ENCODE data around the gene DQX1. TPM values are rescaled to one million over a fixed set of nuclear protein-coding genes. Genes with fewer than 3 reads are reported as not detected.
A peak's percentile ranks its signal among the peaks of the same experiment; 100 is the strongest.

DQX1 gene
- total and polyA plus RNA-seq, 2 of the 8 experiments (the other 6 are each of a cell fraction or from before 2014, with no cell fraction given) = 0.76 to 1.1 TPM

DNA sequence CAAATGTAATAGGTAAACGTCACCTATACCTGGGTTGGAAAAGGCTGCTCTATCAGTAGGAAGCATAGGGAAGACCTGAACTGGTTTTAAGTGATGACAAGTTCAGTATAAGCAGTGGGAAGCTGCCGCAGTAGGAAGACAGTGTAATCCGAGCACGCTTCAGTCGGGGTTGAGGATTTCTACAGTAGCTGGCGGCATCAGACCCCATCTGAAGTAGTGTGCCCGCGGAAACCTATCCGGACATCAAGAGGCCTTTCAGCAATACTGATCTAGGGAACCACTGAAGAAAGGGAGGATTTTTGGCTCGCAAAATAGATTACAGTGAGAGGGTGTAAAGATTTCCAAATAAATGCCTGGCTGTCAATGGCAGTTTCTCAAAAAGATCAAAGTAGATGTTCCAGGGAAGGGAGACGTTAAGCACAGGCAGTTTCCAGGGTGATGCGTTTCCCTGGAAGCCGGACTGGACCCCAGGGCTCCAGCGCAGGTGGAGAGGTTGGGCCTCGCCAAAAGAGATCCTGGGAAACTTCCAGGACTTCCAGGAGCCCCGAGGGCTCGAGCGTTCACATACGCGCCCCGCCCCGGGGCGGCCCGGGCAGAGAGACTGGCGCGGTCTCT lies 22.4 kb upstream of the DQX1 start:
- no peaks in the 10 kb centered on the region for H3K9me3 ChIP-seq (ENCODE audit: insufficient read depth in 2 of 2, low read depth in 1 of 2, low read length in 1 of 2)
- H2AFZ ChIP-seq (ENCODE audit: low read length) = peak overlapping the region; percentile 36; the same call in 1 of the 2 replicates
- H3K79me1 ChIP-seq (ENCODE audit: low read depth, low read length) = no peaks in the 10 kb centered on the region; the same call in 1 of the 2 replicates
- H3K18ac ChIP-seq (ENCODE audit: extremely low read depth, low read length) = no peak overlapping the region
- H3K36me3 ChIP-seq (ENCODE audit: control insufficient read depth in 2 of 4, insufficient read depth in 4 of 4, low read length in 3 of 4) = 0 out of 8 replicates have a peak, but pooled peaks cover 0 to 3% (median 0%) of the 10 kb centered on the region in 4 experiments
- peak overlapping the region; percentile 96 for H4K8ac ChIP-seq (ENCODE audit: extremely low read depth, insufficient read depth, low read length)
- FAIRE-seq = no peak
- no peak overlapping the region for H4K91ac ChIP-seq (replicated peaks; ENCODE audit: insufficient read length, low read length)
- H3K27ac ChIP-seq (ENCODE audit: low read depth, low read length) = no peak overlapping the region
- no peak for DNase-seq (ENCODE audit: low read depth in 1 of 2, low spot score in 2 of 2)
- H3K14ac ChIP-seq (ENCODE audit: insufficient read length) = no peak overlapping the region
- no peak overlapping the region for H4K5ac ChIP-seq (ENCODE audit: insufficient read length, low read depth, low read length)
- peaks cover 5 to 17% (median 7%) of the 10 kb centered on the region in 4 experiments for H3K4me1 ChIP-seq (replicated peaks in 1 of 4; ENCODE audit: control insufficient read depth in 3 of 4, insufficient read depth in 4 of 4, low read length in 3 of 4)
- peaks cover 4 to 59% (median 28%) of the 10 kb centered on the region in 4 experiments for H3K27me3 ChIP-seq (replicated peaks in 1 of 4; ENCODE audit: control insufficient read depth in 3 of 4, extremely low read depth in 1 of 4, insufficient read depth in 3 of 4, low read length in 3 of 4)
- ChIA-PET CTCF (ENCODE audit: partially characterized antibody) (interaction anchor here (1.1 to 2.0 kb wide), 4 partner anchors 8 to 40 kb away, joined by 3 to 6 read pairs (median 4); no protein-coding TSS in a partner anchor), POLR2A (ENCODE audit: partially characterized antibody) (interaction anchor here (1.1 to 2.9 kb wide), 5 partner anchors 10 to 49 kb away, joined by 4 to 17 read pairs (median 8); partner anchors contain the start of genes AUP1, HTRA2 and LBX2)
- no peak overlapping the region for H2BK15ac ChIP-seq (ENCODE audit: low read length)
- H3K79me2 ChIP-seq (ENCODE audit: control insufficient read depth in 1 of 2, insufficient read depth in 2 of 2, low read length in 2 of 2) = no peaks in the 10 kb centered on the region
- peaks cover 15% of the 10 kb centered on the region for H3K23me2 ChIP-seq (ENCODE audit: low read depth, low read length)
- H4K20me1 ChIP-seq (replicated peaks in 1 of 2; ENCODE audit: control insufficient read depth in 1 of 2, insufficient read depth in 2 of 2, low read length in 2 of 2) = peaks cover 3 to 5% of the 10 kb centered on the region in 2 experiments
- no peak overlapping the region for H2AK5ac ChIP-seq (ENCODE audit: low read depth, low read length)
- peak overlapping the region in 3 of 4 experiments; percentile 65 to 89 (median 74) for H3K9ac ChIP-seq (replicated peaks in 1 of 4; ENCODE audit: extremely low read depth in 1 of 4, low read depth in 3 of 4, low read length in 3 of 4)
- no peak overlapping the region for H2BK5ac ChIP-seq (ENCODE audit: low read depth, low read length)
- no peak for TF ChIP-seq KDM4A (IDR thresholded peaks at IDR 0.05; ENCODE audit: low read depth, low read length, severe bottlenecking)
- 0 out of 2 replicates have a peak, but pooled peaks have one; percentile 9 for TF ChIP-seq SP1 (IDR thresholded peaks at IDR 0.05; ENCODE audit: low read depth, low read length)
- TF ChIP-seq EZH2 (IDR thresholded peaks at IDR 0.05; ENCODE audit: low read depth, low read length, severe bottlenecking) = peak; percentile 55
- no peak for TF ChIP-seq CHD1 (IDR thresholded peaks at IDR 0.05; ENCODE audit: low read depth, low read length)
- TF ChIP-seq, protein P1, sequence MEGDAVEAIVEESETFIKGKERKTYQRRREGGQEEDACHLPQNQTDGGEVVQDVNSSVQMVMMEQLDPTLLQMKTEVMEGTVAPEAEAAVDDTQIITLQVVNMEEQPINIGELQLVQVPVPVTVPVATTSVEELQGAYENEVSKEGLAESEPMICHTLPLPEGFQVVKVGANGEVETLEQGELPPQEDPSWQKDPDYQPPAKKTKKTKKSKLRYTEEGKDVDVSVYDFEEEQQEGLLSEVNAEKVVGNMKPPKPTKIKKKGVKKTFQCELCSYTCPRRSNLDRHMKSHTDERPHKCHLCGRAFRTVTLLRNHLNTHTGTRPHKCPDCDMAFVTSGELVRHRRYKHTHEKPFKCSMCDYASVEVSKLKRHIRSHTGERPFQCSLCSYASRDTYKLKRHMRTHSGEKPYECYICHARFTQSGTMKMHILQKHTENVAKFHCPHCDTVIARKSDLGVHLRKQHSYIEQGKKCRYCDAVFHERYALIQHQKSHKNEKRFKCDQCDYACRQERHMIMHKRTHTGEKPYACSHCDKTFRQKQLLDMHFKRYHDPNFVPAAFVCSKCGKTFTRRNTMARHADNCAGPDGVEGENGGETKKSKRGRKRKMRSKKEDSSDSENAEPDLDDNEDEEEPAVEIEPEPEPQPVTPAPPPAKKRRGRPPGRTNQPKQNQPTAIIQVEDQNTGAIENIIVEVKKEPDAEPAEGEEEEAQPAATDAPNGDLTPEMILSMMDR (IDR thresholded peaks at IDR 0.05; ENCODE audit: control extremely low read depth in 1 of 3, insufficient read depth in 1 of 3, low read depth in 1 of 3, low read length in 3 of 3) = no peak
- peak; percentile 10; the same call in 1 of the 2 replicates for TF ChIP-seq RBBP5 (IDR thresholded peaks at IDR 0.05; ENCODE audit: borderline replicate concordance, low read depth, low read length)
- 8% methylated on average over 26 of the region's 26 CpGs; no CpG with 5 or more reads in 1 of the 2 experiments for WGBS, 2 experiments (ENCODE audit: extremely low coverage in 1 of 2, insufficient coverage in 1 of 2, insufficient read length in 1 of 2, insufficient replicate concordance in 2 of 2, low coverage in 1 of 2, low lambda C conversion rate in 2 of 2, missing lambda C conversion rate in 1 of 2)
- H3K4ac ChIP-seq (replicated peaks; ENCODE audit: insufficient read length, low read depth, low read length) = no peak overlapping the region
- no peak overlapping the region for H2BK20ac ChIP-seq (ENCODE audit: low read length)
- H2BK120ac ChIP-seq (replicated peaks; ENCODE audit: low read depth, low read length) = no peak overlapping the region
- H3K4me2 ChIP-seq (ENCODE audit: insufficient read depth in 1 of 2, low read depth in 2 of 2, low read length in 2 of 2) = peak overlapping the region; percentile 77 to 84
- H3K23ac ChIP-seq (ENCODE audit: insufficient read length) = no peak overlapping the region
- no peak overlapping the region for H3K56ac ChIP-seq (replicated peaks; ENCODE audit: insufficient read length, low read depth, low read length)
- H3K4me3 ChIP-seq (ENCODE audit: extremely low read depth in 1 of 4, insufficient read depth in 2 of 4, low read depth in 3 of 4, low read length in 4 of 4) = peak overlapping the region; percentile 62 to 90 (median 71)
- no peak overlapping the region for H2BK12ac ChIP-seq (ENCODE audit: low read depth, low read length)
